Panc1 (cell line): ENCODE measurements around the gene SAMD11. TPM values are rescaled to one million over a fixed set of nuclear protein-coding genes. Genes with fewer than 3 reads are reported as not detected.

Experiments used
- ATAC-seq: fragments of 200-7000 bp; cut with Tn5 transposase; 2 replicates; pipeline ENCODE4 v1.9.1; 2020; ENCODE audit warnings: mild to moderate bottlenecking, moderate library complexity
- BruUV-seq: library from RNA; stranded (reverse); fragments of 400-500 nt; replicated peaks from 2 replicates; lab custom pipeline; 2021; lab: Mats Ljungman, UMichigan
- CTCF ChIA-PET: fragments of 300-600 bp; sonication (Branson Sonifier 250); formaldehyde crosslinking; loops from one replicate; lab custom pipeline; 2022; ENCODE audit warnings: antibody characterized with exemption; lab: Charles Lee
- POLR2A ChIA-PET: fragments of 300-600 bp; sonication (Branson Sonifier 250); formaldehyde crosslinking; loops from one replicate; lab custom pipeline; 2022; ENCODE audit warnings: antibody characterized with exemption; lab: Charles Lee
- DNase-seq: peaks from one replicate; pipeline ENCODE4 v3.0.0-alpha.2; 2010; ENCODE audit warnings: low read depth, low spot score
- H3K27ac ChIP-seq: 2 replicates; pipeline ENCODE4 v1.5.1; 2011; ENCODE audit warnings: mild to moderate bottlenecking, low read length, inconsistent platforms
- H3K27me3 ChIP-seq: fragments of 200-500 bp; sonication (Bioruptor generic); 2 replicates; pipeline ENCODE4 v1.6.0; 2014; ENCODE audit warnings: low read length, inconsistent platforms; ENCODE audit not compliant: control insufficient read depth, insufficient read depth
- H3K36me3 ChIP-seq: fragments of 200-500 bp; sonication (Bioruptor generic); 2 replicates; pipeline ENCODE4 v1.5.1; 2014; ENCODE audit warnings: inconsistent platforms, mild to moderate bottlenecking, low read length, moderate library complexity; ENCODE audit not compliant: control insufficient read depth, insufficient read depth
- H3K4me1 ChIP-seq: 2 replicates; pipeline ENCODE4 v1.5.1; 2011; ENCODE audit warnings: inconsistent platforms, mild to moderate bottlenecking, low read length, moderate library complexity; ENCODE audit not compliant: control insufficient read depth, insufficient read depth
- H3K4me3 ChIP-seq, 2 experiments: 2 replicates each; pipeline ENCODE4 v1.5.1; 2011 to 2012; ENCODE audit warnings: low read depth in 2 of 2, low read length in 2 of 2, mild to moderate bottlenecking in 2 of 2, inconsistent platforms in 1 of 2, moderate library complexity in 1 of 2
- H3K9me3 ChIP-seq: fragments of 200-500 bp; sonication (Bioruptor generic); 2 replicates; pipeline ENCODE4 v1.5.1; 2014; ENCODE audit warnings: low read depth, mild to moderate bottlenecking, inconsistent platforms, low read length, moderate library complexity; ENCODE audit not compliant: control insufficient read depth, insufficient read depth
- CTCF ChIP-seq: fragments of 450-650 bp; IDR thresholded peaks from 2 replicates; pipeline ENCODE4 v1.5.1; 2017; ENCODE audit warnings: mild to moderate bottlenecking
- POLR2AphosphoS5 ChIP-seq: IDR thresholded peaks from 2 replicates; pipeline ENCODE4 v1.6.1; 2012; ENCODE audit warnings: mild to moderate bottlenecking, low read depth, low read length, moderate library complexity
- REST ChIP-seq, 2 experiments: IDR thresholded peaks; 2 replicates each; pipeline ENCODE4 v1.6.1; 2011 to 2012; ENCODE audit warnings: low read depth in 2 of 2, control low read depth in 1 of 2, low read length in 1 of 2, mild to moderate bottlenecking in 1 of 2, moderate library complexity in 1 of 2; ENCODE audit not compliant: insufficient read depth in 1 of 2
- SIN3A ChIP-seq: IDR thresholded peaks from 2 replicates; pipeline ENCODE4 v1.6.1; 2012; ENCODE audit warnings: low read depth, mild to moderate bottlenecking, low read length, moderate library complexity, borderline replicate concordance; ENCODE audit not compliant: insufficient read depth
- TCF7L2 ChIP-seq: IDR thresholded peaks from 2 replicates; pipeline ENCODE4 v1.6.1; 2011; ENCODE audit warnings: mild to moderate bottlenecking, low read depth, low read length, inconsistent platforms
- in situ Hi-C: cut with HindIII; loops from 2 replicates; pipeline ENCODE4 v1.10.0; 2016; ENCODE audit warnings: low sequenced_read_pairs, low pct_unique_long_range_greater_than_20kb
- intact Hi-C: fragments of 100-400 bp; cut with micrococcal nuclease; formaldehyde crosslinking; loops from one replicate; pipeline ENCODE4 v1.10.0; 2022; ENCODE audit not compliant: unreplicated experiment
- total RNA-seq: library from RNA; stranded (reverse); gene quantifications from one replicate; pipeline ENCODE4 v1.2.1, GENCODE V29; 2021; ENCODE audit not compliant: unreplicated experiment

SAMD11 gene
- total RNA-seq, 1 experiment from 2014 or later, result 51.8 TPM

DNA sequence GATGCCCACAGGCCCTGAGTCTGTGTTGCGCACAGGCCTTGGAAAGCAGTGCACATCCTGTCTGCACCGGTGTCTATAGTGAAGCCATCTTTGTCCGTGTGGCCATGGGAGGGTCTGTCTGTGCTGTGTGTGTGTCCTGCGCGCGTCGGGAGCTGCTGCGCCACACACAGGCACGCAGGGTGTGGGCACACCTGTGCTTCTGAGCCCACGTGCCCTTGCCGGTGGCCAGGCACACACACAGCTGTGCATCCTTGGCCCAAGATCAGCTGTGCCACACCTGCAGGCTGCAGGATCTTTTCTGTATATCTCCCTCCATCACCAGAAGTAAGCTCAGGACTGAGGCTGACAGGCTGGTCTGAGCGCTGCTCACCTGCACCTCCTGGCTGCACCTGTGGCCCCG, 3.2 kb upstream of the SAMD11 start:
- POLR2A ChIA-PET, result no interaction called here
- BruUV-seq, result no TSS peak
- DNase-seq (no peak), ATAC-seq (0 out of 2 replicates have a peak, but pooled peaks have one; percentile 7)
- CTCF ChIA-PET, result no interaction called here
- H3K27me3 ChIP-seq, result no peaks in the 10 kb centered on the region
- in situ Hi-C loops, result no loop called here
- peak overlapping the region; percentile 52 for H3K27ac ChIP-seq
- no peak overlapping the region; a peak in 1 of 4 replicates for H3K4me3 ChIP-seq
- H3K36me3 ChIP-seq, result no peaks in the 10 kb centered on the region
- H3K9me3 ChIP-seq, result no peaks in the 10 kb centered on the region
- no peak; the same call in 1 of the 2 replicates for TF ChIP-seq POLR2AphosphoS5
- TF ChIP-seq CTCF, result no peak
- TF ChIP-seq SIN3A, result no peak
- TF ChIP-seq REST (IDR thresholded peaks at IDR 0.05; ENCODE audit: insufficient read depth in 1 of 2, low read depth in 2 of 2, low read length in 1 of 2), result no peak
- no peak for TF ChIP-seq TCF7L2
- intact Hi-C loops, result no loop called here
- peaks cover 74% of the 10 kb centered on the region for H3K4me1 ChIP-seq

DNA sequence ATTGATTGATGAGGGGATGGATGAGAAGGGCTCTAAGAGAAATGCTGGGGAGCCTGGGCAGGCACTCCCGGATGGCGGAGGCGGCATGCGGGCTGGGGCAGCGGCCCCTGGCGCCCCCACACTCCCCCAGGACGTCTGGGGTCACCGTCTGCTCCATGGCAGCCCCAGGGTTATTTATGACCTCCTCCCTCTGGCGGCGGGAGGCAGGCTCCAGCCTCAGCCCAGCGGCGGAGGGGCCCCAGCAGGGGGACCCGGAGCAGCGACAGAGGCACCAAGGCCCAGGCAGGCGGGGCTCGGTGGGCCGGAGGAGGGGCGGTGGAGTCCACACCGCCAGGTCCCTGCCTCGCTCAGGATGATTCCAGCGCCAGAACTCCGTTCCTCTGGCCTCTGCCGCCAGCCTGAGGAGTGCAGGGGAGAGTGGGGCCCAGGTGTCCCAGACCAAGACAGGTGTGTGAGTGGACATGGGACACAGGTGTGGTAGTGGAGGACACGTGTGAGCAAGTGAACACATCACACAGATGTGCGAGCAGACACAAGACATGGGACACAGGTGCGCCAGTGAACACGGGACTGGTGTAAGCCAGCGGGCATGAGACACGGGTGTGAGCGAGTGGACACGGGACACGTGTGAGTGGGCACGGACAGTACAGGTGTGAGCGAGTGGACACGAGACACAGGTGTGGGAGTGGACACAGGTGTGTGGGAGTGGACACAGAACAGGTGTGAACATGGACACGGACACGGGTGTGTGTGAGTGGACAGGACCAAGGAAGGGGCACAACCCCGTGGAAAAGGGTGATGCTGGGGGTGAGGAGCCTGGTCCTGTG, 2.5 kb upstream of the SAMD11 start:
- intact Hi-C loops, result no loop called here

More for the DNA sequence above, 2.5 kb upstream of the SAMD11 start:
- in situ Hi-C loops, result no loop called here
- POLR2A ChIA-PET, result no interaction called here
- Histone ChIP-seq H3K9me3 (no peaks in the 10 kb centered on the region), H3K27me3 (no peaks in the 10 kb centered on the region), H3K27ac (peak overlapping the region; percentile 86), H3K4me3 (peak overlapping the region in 1 of 2 experiments; percentile 24; a peak in 1 of 4 replicates), H3K4me1 (peaks cover 72% of the 10 kb centered on the region), H3K36me3 (no peaks in the 10 kb centered on the region)
- BruUV-seq, result no TSS peak
- CTCF ChIA-PET, result no interaction called here
- ATAC-seq (peak; percentile 57), DNase-seq (no peak)
- TF ChIP-seq REST (IDR thresholded peaks at IDR 0.05; ENCODE audit: insufficient read depth in 1 of 2, low read depth in 2 of 2, low read length in 1 of 2) (no peak), CTCF (peak; percentile 49), TCF7L2 (no peak)
